ENCODE data around the gene DPT.

DNA sequence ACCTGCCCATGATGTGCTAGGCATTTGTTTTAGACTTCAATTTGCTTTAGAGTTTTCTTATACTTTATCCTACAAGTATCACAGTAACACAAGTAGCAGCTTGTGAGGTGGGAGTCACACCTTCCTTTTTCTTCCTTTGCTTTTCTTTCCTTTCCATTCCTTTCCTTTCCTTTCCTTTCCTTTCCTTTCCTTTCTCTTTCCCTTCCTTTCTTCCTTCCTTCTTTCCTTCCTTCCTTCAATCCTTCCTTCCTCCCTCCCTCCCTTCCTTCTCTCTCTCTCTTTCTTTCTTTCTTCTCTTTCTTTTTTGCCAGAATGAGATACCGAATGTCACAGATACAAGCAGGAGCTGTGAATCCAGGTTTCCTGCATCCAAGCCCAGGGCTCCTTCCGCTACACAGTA, 3.9 kb downstream of the DPT start:
- no peak for TF ChIP-seq POLR2A (IDR thresholded peaks at IDR 0.05)
- TF ChIP-seq, protein P1, sequence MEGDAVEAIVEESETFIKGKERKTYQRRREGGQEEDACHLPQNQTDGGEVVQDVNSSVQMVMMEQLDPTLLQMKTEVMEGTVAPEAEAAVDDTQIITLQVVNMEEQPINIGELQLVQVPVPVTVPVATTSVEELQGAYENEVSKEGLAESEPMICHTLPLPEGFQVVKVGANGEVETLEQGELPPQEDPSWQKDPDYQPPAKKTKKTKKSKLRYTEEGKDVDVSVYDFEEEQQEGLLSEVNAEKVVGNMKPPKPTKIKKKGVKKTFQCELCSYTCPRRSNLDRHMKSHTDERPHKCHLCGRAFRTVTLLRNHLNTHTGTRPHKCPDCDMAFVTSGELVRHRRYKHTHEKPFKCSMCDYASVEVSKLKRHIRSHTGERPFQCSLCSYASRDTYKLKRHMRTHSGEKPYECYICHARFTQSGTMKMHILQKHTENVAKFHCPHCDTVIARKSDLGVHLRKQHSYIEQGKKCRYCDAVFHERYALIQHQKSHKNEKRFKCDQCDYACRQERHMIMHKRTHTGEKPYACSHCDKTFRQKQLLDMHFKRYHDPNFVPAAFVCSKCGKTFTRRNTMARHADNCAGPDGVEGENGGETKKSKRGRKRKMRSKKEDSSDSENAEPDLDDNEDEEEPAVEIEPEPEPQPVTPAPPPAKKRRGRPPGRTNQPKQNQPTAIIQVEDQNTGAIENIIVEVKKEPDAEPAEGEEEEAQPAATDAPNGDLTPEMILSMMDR (IDR thresholded peaks at IDR 0.05): no peak
